ENCODE data around the gene SAMD4B.
"Not testable (repeated sequence)": the region's sequence is repeated elsewhere in the genome, so short reads cannot be mapped to it uniquely, and the experiment has no call there.

DNA sequence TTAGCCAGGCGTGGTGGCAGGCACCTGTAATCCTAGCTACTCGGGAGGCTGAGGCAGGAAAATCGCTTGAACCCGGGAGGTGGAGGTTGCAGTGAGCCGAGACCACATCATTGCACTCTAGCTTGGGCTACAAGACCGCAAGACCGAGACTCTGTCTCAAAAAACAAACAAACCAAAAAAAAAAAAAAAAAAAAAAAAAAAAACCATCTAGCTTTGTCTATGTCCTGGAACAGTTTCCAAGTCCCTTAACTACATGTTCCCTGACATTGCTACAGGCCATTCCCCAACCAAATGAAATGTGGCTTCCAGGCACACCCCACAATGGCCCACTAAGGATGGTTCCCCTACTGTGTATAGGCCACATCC lies 32.9 kb upstream of the SAMD4B start:
- TF ChIP-seq, protein P1, sequence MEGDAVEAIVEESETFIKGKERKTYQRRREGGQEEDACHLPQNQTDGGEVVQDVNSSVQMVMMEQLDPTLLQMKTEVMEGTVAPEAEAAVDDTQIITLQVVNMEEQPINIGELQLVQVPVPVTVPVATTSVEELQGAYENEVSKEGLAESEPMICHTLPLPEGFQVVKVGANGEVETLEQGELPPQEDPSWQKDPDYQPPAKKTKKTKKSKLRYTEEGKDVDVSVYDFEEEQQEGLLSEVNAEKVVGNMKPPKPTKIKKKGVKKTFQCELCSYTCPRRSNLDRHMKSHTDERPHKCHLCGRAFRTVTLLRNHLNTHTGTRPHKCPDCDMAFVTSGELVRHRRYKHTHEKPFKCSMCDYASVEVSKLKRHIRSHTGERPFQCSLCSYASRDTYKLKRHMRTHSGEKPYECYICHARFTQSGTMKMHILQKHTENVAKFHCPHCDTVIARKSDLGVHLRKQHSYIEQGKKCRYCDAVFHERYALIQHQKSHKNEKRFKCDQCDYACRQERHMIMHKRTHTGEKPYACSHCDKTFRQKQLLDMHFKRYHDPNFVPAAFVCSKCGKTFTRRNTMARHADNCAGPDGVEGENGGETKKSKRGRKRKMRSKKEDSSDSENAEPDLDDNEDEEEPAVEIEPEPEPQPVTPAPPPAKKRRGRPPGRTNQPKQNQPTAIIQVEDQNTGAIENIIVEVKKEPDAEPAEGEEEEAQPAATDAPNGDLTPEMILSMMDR (IDR thresholded peaks at IDR 0.05 in 2 of 3, conservative IDR thresholded peaks at IDR 0.05 in 1 of 3; ENCODE audit: control insufficient read depth in 2 of 3, extremely low read depth in 1 of 3, insufficient read depth in 1 of 3, low read depth in 3 of 3, low read length in 3 of 3), result not testable (repeated sequence)
- TF ChIP-seq CHD2 (IDR thresholded peaks at IDR 0.05; ENCODE audit: borderline replicate concordance, low read depth, low read length); TCF7 (IDR thresholded peaks at IDR 0.05; ENCODE audit: borderline replicate concordance); BACH1 (IDR thresholded peaks at IDR 0.05; ENCODE audit: borderline replicate concordance); TAF1 (IDR thresholded peaks at IDR 0.05; ENCODE audit: borderline replicate concordance, low read depth, low read length): not testable (repeated sequence)
- TF ChIP-seq, protein P2, sequence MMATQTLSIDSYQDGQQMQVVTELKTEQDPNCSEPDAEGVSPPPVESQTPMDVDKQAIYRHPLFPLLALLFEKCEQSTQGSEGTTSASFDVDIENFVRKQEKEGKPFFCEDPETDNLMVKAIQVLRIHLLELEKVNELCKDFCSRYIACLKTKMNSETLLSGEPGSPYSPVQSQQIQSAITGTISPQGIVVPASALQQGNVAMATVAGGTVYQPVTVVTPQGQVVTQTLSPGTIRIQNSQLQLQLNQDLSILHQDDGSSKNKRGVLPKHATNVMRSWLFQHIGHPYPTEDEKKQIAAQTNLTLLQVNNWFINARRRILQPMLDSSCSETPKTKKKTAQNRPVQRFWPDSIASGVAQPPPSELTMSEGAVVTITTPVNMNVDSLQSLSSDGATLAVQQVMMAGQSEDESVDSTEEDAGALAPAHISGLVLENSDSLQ (IDR thresholded peaks at IDR 0.05), result not testable (repeated sequence)
- TF ChIP-seq, protein P3, sequence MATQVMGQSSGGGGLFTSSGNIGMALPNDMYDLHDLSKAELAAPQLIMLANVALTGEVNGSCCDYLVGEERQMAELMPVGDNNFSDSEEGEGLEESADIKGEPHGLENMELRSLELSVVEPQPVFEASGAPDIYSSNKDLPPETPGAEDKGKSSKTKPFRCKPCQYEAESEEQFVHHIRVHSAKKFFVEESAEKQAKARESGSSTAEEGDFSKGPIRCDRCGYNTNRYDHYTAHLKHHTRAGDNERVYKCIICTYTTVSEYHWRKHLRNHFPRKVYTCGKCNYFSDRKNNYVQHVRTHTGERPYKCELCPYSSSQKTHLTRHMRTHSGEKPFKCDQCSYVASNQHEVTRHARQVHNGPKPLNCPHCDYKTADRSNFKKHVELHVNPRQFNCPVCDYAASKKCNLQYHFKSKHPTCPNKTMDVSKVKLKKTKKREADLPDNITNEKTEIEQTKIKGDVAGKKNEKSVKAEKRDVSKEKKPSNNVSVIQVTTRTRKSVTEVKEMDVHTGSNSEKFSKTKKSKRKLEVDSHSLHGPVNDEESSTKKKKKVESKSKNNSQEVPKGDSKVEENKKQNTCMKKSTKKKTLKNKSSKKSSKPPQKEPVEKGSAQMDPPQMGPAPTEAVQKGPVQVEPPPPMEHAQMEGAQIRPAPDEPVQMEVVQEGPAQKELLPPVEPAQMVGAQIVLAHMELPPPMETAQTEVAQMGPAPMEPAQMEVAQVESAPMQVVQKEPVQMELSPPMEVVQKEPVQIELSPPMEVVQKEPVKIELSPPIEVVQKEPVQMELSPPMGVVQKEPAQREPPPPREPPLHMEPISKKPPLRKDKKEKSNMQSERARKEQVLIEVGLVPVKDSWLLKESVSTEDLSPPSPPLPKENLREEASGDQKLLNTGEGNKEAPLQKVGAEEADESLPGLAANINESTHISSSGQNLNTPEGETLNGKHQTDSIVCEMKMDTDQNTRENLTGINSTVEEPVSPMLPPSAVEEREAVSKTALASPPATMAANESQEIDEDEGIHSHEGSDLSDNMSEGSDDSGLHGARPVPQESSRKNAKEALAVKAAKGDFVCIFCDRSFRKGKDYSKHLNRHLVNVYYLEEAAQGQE (IDR thresholded peaks at IDR 0.05; ENCODE audit: low read depth, low read length), result not testable (repeated sequence)
